HG02938 (cell line): Measurements from ENCODE around the gene OSBPL2.

Experiments
- ATAC-seq: cut with Tn5 transposase; IDR thresholded peaks from one replicate; pipeline ENCODE4 v1.9.1; 2021; ENCODE audit warnings: mild to moderate bottlenecking, moderate library complexity; ENCODE audit not compliant: unreplicated experiment

OSBPL2 gene

GRCh38 chr20:62308102-62308822, 69.9 kb downstream of the OSBPL2 start:
- ATAC-seq, result no peak

DNA sequence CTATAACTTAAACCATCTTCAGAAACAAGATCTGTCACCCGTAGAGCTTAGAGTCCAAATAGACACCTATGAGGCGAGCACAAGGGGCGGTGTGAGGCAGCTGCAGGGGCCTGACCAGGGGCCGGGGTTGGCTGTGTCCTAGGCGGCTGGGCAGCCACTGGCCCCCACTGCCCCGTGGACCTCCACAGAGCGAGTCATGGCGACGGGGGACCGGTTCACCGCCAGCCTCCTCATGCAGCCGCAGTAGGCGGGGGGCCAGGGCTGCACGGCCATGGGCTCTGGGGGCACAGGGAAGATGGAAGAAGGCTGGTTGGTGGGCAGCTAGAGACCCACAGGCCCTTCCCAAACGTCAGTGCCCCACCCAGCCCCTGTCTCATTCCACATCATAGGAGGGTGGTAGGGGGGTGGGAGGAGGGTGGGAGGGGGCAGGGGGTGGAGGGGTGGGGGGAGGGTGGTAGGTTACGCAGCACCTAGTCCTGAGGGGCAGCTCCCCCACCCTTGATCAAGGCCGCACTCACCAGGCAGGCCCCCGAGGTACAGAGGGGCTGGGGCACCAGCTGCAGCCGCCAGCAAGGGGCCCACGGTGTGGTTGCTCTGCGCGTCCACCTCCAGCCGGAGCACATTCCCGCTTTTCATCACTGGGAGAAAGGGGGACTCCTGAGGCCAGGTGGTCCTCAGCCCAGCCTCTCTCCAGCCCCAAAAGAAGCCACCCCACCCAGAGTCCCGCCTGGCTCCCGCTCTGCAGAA, 71.0 kb downstream of the OSBPL2 start:
- ATAC-seq, result no peak

DNA sequence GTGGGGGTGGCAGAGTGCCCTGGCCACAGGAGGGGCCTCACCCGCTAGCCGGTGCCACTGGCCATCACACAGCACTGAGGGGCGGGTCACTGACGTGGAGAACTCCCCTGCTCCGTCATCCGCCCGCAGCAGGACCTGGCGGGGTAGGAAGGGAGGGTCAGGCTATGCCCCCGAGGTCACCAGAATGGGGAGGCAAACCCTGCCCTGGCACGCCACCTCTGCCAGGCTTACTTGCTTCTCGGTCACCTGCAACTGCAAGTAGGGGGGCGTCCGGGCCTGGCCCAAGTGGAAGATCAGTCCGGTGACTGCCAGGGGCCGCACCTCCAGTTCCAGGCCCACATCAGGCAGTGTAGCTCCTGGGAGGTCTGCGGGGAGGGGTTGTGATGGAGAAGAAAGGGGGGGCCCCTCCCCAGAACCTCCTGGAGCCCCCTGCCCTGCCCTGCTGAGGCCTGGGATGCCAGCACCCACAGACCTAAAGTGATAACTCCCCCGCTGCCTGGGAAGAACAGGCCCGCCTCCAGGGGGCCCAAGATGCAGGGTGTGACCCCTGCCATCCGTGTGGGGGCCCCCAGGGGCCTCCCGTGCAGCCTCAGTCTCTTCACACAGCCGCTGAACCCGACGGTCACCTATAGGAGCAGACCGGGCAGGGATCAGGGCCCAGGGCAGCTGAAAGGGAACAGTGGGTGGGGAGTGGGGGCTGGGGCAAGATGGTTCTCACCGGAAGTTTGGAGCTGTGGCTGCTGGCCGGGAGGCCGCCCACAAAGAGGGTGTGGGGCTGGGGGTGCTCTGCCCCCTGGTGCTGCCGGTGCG, 71.8 kb downstream of the OSBPL2 start:
- no peak for ATAC-seq

GRCh38 chr20:62310757-62311121, 72.4 kb downstream of the OSBPL2 start:
- no peak for ATAC-seq

GRCh38 chr20:62311150-62311549, 72.8 kb downstream of the OSBPL2 start:
- ATAC-seq, result no peak

GRCh38 chr20:62311832-62312661, 73.7 kb downstream of the OSBPL2 start:
- ATAC-seq, result no peak

- ATAC-seq, result no peak
These were observed 74.3 kb downstream of the OSBPL2 start for GRCh38 chr20:62312662-62312977.

GRCh38 chr20:62313021-62313420, 74.7 kb downstream of the OSBPL2 start:
- ATAC-seq, result no peak

- no peak for ATAC-seq
These were observed 75.4 kb downstream of the OSBPL2 start for GRCh38 chr20:62313460-62314338.

GRCh38 chr20:62314339-62314638, 76.0 kb downstream of the OSBPL2 start:
- no peak for ATAC-seq

DNA sequence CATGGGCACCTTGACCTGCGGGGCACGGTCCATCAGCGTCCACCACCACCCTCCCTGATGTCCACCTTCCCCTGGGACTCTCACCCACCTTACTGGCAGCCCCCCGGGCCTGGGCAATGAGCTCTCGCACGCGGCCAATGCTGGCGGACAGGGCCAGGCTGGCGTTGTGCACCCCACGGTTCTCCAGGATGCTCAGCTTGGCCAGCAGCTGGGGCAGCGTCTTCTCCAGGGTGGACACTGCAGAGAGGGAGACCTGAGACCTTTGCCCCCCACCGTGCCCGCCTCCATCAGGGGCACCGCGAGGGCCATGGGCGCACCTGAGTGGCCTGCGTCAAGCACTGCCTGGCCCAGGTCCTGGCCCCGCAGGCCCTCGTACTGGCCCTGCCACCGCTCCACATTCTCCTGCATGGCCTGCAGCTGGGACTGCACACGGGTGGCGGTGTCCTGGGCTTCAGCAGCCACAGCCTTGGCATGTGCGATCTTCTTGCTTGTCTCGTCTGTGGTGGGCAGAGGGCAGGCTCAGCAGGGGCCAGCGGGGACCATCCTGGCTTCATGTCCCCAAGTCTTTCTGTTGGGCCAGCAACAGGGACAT, 76.5 kb downstream of the OSBPL2 start:
- ATAC-seq, result no peak

GRCh38 chr20:62315773-62316172, 77.5 kb downstream of the OSBPL2 start:
- no peak for ATAC-seq

DNA sequence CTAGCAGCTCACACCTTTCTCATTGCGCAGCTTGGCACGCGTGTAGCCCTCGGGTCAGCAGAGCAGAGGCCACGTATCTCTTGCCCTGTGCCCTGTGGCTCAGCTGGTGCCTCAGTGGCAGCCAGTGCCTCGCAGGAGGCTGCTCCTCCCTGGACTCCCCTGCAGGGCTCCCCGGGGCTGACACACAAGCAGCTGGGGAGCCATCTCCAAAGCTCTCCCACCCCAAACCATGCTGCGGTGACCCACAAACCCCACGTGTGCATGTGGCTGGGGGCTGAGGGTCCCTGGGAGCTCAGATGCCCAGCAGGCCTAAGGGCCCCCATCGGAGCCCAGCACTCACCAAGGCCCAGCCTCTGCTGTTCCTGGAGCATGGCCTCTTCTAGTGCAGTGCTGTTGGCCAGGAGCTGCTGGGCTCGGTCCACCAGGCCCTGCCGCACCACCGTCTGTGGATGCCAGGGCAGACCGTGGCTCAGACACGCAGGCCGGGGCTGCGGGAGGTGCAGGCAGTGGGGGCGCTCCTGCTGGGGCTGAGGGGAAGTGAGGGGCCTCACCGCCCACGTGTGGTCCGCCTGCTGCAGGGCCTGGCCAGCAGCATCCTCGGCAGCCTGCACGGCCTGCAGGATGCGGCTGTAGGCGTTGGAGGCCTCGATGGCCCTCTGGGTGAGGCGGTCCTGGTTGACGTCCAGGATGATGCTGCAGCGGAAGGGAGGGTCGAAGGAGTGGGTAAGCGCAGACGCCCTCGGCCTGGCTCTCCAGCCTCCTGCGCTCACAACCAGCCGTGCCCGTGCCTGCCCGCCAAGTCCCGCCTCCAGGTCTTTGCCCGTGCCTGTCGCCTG, 78.2 kb downstream of the OSBPL2 start:
- ATAC-seq, result no peak

GRCh38 chr20:62317167-62317655, 78.9 kb downstream of the OSBPL2 start:
- ATAC-seq, result no peak

GRCh38 chr20:62318400-62319345, 80.4 kb downstream of the OSBPL2 start:
- no peak for ATAC-seq

GRCh38 chr20:62319346-62319909, 81.1 kb downstream of the OSBPL2 start:
- ATAC-seq, result no peak

DNA sequence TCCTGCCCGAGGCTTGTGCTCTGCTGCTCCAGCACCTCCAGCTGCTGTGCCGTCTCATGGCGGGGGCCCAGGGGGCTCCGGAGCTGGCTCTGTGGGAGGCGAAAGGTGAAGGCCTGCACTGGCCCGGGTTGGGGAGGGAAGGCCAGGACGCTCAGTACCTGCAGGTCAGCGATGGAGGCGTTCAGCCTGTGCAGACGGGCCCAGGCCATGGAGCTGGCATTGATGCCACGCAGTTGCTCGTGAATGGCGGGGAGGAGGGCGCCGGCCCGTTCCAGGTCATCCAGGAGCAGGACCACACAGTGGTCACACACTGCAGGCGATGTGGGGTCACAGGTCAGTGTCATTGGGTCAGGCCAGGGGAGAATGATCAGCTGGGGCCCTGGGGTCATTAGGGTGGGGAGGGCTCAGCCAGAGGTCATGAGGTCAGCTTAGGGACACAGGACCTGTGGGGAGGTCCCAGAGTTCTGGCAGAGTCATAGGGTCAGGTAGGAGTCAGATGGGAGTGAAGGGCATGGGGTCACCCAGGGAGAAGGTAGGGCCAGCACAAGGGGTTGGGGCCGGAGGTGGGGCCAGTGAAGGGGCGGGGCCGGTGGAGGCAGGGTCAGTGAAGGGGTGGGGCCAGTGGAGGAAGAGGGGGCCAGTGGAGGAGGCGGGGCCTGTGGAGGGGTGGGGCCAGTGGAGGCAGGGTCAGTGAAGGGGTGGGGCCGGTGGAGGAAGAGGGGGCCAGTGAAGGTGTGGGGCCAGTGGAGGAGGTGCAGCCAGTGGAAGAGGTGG, 82.4 kb downstream of the OSBPL2 start:
- ATAC-seq, result no peak
